ENCODE measurements around the gene TP63.

Gene TP63

DNA sequence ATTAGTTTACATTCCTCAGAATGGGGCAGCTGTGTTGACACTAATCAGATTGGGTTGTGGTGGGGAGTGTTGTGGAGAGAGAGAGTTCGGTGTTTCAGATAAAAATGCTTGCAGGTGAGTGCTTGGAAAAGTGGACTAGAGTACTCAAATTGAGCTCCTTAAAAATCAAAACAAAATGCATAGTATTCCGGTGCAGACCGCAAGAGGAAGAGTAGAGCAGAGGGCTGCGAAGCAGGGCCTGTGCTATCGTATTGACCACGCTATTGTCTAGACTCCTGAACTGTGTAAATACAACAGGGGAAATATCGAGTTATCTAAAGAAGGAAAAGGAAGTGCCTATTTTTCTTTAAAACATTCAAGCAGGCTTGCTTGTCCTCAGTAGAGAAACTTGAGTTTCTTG, 159.5 kb downstream of the TP63 start:
- TF ChIP-seq, protein P1, sequence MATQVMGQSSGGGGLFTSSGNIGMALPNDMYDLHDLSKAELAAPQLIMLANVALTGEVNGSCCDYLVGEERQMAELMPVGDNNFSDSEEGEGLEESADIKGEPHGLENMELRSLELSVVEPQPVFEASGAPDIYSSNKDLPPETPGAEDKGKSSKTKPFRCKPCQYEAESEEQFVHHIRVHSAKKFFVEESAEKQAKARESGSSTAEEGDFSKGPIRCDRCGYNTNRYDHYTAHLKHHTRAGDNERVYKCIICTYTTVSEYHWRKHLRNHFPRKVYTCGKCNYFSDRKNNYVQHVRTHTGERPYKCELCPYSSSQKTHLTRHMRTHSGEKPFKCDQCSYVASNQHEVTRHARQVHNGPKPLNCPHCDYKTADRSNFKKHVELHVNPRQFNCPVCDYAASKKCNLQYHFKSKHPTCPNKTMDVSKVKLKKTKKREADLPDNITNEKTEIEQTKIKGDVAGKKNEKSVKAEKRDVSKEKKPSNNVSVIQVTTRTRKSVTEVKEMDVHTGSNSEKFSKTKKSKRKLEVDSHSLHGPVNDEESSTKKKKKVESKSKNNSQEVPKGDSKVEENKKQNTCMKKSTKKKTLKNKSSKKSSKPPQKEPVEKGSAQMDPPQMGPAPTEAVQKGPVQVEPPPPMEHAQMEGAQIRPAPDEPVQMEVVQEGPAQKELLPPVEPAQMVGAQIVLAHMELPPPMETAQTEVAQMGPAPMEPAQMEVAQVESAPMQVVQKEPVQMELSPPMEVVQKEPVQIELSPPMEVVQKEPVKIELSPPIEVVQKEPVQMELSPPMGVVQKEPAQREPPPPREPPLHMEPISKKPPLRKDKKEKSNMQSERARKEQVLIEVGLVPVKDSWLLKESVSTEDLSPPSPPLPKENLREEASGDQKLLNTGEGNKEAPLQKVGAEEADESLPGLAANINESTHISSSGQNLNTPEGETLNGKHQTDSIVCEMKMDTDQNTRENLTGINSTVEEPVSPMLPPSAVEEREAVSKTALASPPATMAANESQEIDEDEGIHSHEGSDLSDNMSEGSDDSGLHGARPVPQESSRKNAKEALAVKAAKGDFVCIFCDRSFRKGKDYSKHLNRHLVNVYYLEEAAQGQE (IDR thresholded peaks at IDR 0.05; ENCODE audit: insufficient replicate concordance, low read depth), result no peak
- no peak for TF ChIP-seq POLR2AphosphoS5 (IDR thresholded peaks at IDR 0.05; ENCODE audit: low read depth)
- TF ChIP-seq SPI1 (IDR thresholded peaks at IDR 0.05; ENCODE audit: borderline replicate concordance, low read depth), result no peak
- no peak for TF ChIP-seq GABPA (IDR thresholded peaks at IDR 0.05; ENCODE audit: low read depth)
- TF ChIP-seq, protein P2, sequence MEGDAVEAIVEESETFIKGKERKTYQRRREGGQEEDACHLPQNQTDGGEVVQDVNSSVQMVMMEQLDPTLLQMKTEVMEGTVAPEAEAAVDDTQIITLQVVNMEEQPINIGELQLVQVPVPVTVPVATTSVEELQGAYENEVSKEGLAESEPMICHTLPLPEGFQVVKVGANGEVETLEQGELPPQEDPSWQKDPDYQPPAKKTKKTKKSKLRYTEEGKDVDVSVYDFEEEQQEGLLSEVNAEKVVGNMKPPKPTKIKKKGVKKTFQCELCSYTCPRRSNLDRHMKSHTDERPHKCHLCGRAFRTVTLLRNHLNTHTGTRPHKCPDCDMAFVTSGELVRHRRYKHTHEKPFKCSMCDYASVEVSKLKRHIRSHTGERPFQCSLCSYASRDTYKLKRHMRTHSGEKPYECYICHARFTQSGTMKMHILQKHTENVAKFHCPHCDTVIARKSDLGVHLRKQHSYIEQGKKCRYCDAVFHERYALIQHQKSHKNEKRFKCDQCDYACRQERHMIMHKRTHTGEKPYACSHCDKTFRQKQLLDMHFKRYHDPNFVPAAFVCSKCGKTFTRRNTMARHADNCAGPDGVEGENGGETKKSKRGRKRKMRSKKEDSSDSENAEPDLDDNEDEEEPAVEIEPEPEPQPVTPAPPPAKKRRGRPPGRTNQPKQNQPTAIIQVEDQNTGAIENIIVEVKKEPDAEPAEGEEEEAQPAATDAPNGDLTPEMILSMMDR (IDR thresholded peaks at IDR 0.05; ENCODE audit: insufficient read depth, low read length), result no peak
- Histone ChIP-seq H3K4me3 (replicated peaks; ENCODE audit: insufficient read depth, low read length) (no peak overlapping the region), H3K27me3 (ENCODE audit: insufficient read depth, poor library complexity, severe bottlenecking) (no peaks in the 10 kb centered on the region), H3K27ac (replicated peaks) (no peak overlapping the region)
- DNase-seq (ENCODE audit: low read depth in 1 of 2, low spot score in 1 of 2), result no peak

DNA sequence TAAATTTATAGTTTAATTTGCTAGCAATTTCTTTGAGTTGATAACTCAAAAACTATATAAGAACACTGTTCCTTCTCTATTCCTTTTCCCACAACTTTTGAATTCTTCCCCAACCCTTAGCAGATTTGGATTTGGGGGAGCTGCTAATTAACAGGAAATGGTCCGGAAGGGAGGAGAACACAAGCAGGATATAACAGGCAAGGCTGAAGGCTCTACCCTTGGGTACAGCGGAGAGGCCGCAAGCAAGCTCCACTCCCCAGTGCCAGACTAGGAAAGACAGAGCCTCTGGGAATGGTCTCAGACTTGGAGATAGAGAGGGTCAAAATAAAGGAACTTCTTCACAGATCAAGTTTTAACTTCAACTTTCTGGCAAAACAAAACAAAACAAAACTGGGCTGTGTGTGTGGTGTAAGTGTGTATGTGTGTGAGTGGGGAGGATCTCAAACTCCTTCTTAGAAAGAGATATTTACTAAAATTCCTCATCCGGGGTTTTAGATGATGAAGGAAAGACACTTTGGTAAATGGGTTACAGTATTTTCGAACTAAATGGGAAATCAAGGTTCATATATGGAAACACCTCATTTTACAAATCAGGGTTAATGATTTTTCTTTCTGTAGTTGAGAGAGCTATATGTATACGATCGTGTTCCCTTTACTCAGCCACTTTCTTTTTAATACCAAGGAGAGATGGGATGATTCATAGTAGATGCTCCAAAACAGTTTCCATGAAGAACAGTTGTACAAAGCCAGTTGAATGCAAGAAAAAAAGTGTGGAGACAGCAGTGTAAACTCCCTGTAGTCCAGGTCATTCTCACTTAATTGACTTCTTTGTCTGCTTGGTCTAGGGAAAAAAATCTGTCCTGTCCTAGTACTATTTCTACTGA, 161.1 kb downstream of the TP63 start:
- DNase-seq (ENCODE audit: low read depth in 1 of 2, low spot score in 1 of 2), result no peak
- no peak overlapping the region for H3K4me3 ChIP-seq (replicated peaks; ENCODE audit: insufficient read depth, low read length)
- TF ChIP-seq SPI1 (IDR thresholded peaks at IDR 0.05; ENCODE audit: borderline replicate concordance, low read depth) (no peak), GABPA (IDR thresholded peaks at IDR 0.05; ENCODE audit: low read depth) (no peak), POLR2AphosphoS5 (IDR thresholded peaks at IDR 0.05; ENCODE audit: low read depth) (no peak)
- TF ChIP-seq, protein P2 (IDR thresholded peaks at IDR 0.05; ENCODE audit: insufficient read depth, low read length), result no peak
- TF ChIP-seq, protein P1 (IDR thresholded peaks at IDR 0.05; ENCODE audit: insufficient replicate concordance, low read depth), result no peak
- no peak overlapping the region for H3K27ac ChIP-seq (replicated peaks)
- H3K27me3 ChIP-seq (ENCODE audit: insufficient read depth, poor library complexity, severe bottlenecking), result no peaks in the 10 kb centered on the region

DNA sequence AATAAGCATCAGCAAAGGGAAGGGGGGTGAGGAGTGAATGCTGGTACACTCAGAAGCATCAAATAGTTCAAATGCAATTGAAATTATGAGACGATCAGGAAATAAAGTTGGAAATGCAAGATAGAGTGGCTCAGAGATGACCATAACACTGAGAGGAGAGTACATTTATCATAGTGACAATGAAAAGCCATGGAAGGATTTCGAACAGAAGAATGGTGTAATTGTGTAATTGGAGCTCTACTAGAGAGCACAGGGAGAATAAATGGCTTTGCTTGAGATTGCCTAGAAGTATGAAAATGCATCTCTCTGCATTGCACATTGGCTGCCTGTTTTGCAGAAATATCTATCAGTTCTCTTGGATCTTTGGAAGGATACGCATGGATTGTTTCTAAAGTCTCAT, 163.3 kb downstream of the TP63 start:
- no peaks in the 10 kb centered on the region for H3K27me3 ChIP-seq (ENCODE audit: insufficient read depth, poor library complexity, severe bottlenecking)
- no peak for DNase-seq (ENCODE audit: low read depth in 1 of 2, low spot score in 1 of 2)
- TF ChIP-seq SPI1 (IDR thresholded peaks at IDR 0.05; ENCODE audit: borderline replicate concordance, low read depth) (no peak), GABPA (IDR thresholded peaks at IDR 0.05; ENCODE audit: low read depth) (no peak), POLR2AphosphoS5 (IDR thresholded peaks at IDR 0.05; ENCODE audit: low read depth) (no peak)
- TF ChIP-seq, protein P2 (IDR thresholded peaks at IDR 0.05; ENCODE audit: insufficient read depth, low read length), result no peak
- TF ChIP-seq, protein P1 (IDR thresholded peaks at IDR 0.05; ENCODE audit: insufficient replicate concordance, low read depth), result no peak
- no peak overlapping the region for H3K27ac ChIP-seq (replicated peaks)
- H3K4me3 ChIP-seq (replicated peaks; ENCODE audit: insufficient read depth, low read length), result no peak overlapping the region
